ENCODE measurements around the gene IFNL4.
"Not testable (repeated sequence)": the region's sequence is repeated elsewhere in the genome, so short reads cannot be mapped to it uniquely, and the experiment has no call there.

IFNL4 gene

GRCh38 chr19:39248806-39249205 is at the start of gene IFNL4:
TSS of gene IFNL4 (minus strand) at chr19:39248856.
- no peak for DNase-seq (ENCODE audit: low read depth in 3 of 3)

- DNase-seq (ENCODE audit: low read depth in 3 of 3), result no peak
These were observed 49.4 kb upstream of the IFNL4 start for GRCh38 chr19:39297931-39298634.

DNA sequence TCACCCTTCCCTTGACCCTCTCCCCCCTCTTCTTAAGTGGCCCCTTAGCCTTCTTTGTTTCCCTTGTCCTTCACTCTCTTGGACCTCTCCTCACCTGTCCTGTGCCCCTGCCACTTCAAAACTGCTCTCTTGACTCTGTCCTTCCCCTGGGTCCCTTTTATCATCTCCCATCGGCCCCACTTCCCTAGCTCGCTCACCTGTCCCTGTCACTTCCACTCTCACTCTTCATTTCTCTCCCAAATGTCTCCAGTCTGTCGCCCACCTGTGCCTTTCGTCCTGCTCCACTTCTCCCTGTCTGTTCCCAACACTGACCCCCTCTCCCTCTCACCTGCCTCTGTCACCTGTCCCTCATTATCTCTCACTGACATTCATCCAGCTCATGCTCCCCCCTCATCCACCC is 48.2 kb upstream of the IFNL4 start:
- DNase-seq (ENCODE audit: low read depth in 3 of 3), result no peak

- DNase-seq (ENCODE audit: low read depth in 3 of 3), result no peak
These were observed 47.5 kb upstream of the IFNL4 start, which contains the start of gene IFNL1 for GRCh38 chr19:39296055-39296645. TSS of gene IFNL1 (plus strand) at chr19:39296407. CDS start at chr19:39296422, 15 bp downstream.

DNA sequence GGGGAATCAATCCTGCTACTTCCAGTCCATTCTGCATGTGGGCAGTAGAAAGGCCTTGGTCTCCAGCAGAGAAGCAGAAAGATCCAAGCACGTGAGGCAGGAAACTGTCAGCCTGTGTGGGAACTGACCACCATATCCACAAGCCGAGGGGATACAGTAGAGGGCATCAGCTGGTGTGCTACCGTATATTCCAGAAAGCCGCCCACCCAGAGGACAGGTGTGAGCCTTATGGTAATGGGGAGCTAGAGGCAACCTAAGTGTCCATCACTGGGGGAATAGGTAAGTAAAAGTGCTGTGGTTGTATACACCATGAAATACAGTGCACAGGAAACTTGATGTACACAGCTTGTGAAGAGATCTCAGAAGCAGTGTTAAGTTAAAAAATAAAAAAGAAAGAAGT is 44.7 kb upstream of the IFNL4 start:
- no peak for DNase-seq (ENCODE audit: low read depth in 3 of 3)

DNA sequence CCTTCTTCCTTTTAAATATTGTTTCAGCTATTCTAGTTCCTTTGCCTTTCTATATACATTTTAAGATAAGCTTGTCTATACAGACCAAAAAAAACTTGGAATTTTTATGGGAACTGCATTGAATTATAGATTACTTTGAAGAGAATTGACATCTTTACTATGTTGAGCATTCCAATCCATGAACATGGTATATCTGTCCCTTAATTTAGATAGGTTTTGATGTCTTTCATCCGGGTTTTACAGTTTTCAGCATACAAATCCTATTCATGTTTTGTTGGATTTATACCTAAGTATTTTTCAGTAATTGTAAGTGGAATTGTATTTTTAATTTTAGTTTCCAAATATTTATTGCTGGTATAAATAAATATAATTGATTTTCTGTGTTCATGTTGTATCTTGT is 35.4 kb upstream of the IFNL4 start:
- DNase-seq (ENCODE audit: low read depth in 3 of 3), result no peak

- DNase-seq (ENCODE audit: low read depth in 3 of 3), result no peak
These were observed 33.4 kb upstream of the IFNL4 start for GRCh38 chr19:39282021-39282420.

DNA sequence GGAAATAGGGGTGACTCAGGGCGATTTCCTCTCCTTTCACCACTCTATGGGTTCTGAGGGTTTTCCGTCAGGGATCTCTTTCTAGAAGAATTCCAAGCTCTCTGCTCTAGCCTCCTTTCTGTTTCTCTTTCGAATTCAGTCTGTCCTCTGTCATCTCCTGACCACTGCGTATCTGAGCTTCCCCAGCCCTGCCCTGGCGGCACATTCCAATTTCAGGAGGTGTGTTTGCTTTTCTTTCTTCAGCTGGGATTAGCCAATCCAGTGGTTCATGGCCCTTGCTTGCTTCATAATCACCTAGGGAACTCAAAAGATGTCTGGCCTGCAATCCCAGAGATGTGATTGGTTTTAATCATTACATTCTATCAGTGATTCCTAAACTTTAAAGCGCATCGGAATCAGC is 28.9 kb upstream of the IFNL4 start:
- DNase-seq (ENCODE audit: low read depth in 3 of 3), result no peak

DNA sequence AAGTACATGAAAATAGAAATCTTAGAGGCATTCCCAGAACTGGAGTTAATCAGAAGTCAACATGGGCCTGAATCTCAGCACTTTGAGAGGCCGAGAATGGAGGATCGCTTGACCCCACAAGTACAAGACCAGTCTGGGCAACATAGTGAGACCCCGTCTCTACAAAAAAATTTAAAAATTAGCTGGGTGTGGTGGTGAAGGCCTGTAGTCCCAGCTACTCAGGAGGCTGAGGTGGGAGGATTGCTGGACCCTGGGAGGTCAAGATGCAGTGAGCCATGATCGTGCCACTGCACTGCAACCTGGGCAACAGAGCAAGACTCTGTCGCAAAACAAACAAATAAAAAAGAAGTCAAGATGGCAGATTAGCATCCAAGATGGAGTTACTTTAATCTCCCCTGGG is 28.1 kb upstream of the IFNL4 start:
- DNase-seq (ENCODE audit: low read depth in 3 of 3), result no peak

GRCh38 chr19:39275578-39275977 is 26.9 kb upstream of the IFNL4 start:
- no peak for DNase-seq (ENCODE audit: low read depth in 3 of 3)

GRCh38 chr19:39273859-39274258 is 25.2 kb upstream of the IFNL4 start:
- not testable (repeated sequence) for DNase-seq (ENCODE audit: low read depth in 3 of 3)

GRCh38 chr19:39270036-39270871 is 21.6 kb upstream of the IFNL4 start:
- DNase-seq (ENCODE audit: low read depth in 3 of 3), result no peak

DNA sequence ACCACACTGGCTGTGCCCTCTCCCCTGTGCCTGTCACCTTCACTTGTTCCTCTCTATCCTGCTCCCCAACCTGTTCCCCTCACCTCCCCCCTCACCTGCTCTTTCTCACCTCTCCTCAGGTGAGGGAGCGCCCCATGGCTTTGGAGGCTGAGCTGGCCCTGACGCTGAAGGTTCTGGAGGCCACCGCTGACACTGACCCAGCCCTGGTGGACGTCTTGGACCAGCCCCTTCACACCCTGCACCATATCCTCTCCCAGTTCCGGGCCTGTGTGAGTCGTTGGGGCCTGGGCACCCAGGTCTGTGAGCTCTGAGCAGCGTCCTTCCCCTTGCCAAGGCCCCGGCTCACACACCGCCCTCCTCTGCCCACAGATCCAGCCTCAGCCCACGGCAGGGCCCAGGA is 20.7 kb upstream of the IFNL4 start:
- DNase-seq (ENCODE audit: low read depth in 3 of 3), result not testable (repeated sequence)

DNA sequence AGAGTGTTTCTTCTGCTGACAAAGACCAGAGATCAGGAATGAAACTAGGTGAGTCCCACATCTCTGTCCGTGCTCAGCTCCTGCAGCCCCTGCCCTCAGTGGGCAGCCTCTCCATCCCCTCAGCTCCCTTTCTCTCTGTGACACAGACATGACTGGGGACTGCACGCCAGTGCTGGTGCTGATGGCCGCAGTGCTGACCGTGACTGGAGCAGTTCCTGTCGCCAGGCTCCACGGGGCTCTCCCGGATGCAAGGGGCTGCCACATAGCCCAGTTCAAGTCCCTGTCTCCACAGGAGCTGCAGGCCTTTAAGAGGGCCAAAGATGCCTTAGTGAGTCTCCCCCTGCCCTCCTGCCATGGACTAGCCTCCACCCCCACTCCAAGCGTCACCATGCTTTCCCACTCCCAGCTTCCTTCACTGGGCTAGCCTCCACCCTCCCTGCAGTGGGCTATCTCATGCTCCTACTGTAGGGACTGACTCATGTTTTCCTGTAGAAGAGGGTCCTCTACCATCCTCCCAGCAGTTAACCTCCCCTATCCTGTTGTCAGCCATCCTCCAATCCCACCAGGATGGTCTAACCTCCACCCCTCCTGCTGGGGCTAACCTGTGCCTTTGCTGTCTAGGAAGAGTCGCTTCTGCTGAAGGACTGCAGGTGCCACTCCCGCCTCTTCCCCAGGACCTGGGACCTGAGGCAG is 20.0 kb upstream of the IFNL4 start:
- DNase-seq (ENCODE audit: low read depth in 3 of 3), result not testable (repeated sequence)

GRCh38 chr19:39268085-39268484 is 19.4 kb upstream of the IFNL4 start, which contains the start of gene IFNL2:
TSS of gene IFNL2 (plus strand) at chr19:39268396. CDS start at chr19:39268569, 173 bp downstream.
- not testable (repeated sequence) for DNase-seq (ENCODE audit: low read depth in 3 of 3)

- DNase-seq (ENCODE audit: low read depth in 3 of 3), result no peak
These were observed 16.8 kb upstream of the IFNL4 start for GRCh38 chr19:39265321-39265916.

DNA sequence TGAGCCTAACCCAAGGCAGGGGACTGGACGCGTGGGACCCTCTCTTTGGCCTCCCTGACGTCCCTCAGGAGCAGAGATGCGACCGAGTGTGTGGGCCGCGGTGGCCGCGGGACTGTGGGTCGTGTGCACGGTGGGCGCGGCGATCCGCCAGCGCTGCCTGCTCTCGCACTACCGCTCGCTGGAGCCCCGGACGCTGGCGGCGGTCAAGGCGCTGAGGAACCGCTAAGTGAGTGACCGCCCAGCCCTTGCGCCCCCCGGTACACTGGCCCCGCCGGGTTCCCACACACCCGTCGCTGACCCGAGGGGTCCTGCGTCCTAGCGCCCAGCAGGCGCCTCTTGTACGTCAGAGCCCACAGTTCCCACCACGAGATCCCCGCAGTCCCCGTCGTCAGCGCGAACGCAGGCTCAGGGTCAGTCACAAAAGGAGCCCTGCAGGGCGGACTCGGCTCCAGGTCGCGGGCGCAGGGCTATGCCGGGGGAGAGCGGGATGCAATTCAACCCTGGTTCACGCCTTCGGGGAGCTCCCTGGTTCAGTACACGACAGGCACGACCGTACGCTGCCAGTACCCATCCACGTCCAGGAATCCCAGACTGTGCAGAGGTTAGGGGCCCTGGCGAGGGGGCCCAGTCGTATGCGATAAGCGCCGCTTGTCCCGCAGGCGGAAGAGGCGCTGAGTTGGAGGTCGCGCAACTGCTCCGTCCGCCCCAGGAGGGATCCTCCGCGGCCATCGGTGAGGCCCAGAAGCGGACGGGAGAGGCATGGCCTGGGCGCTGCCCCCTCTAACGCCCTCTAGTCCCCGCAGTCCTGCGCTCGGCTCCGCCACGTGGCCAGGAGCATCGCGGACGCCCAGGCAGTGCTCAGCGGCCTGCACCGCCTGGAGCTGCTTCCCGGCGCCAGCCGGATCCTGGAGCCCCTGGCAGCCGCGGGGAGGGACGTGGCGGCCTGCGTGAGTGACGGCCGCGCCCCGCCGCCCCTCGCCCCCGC is 15.9 kb upstream of the IFNL4 start:
- DNase-seq (ENCODE audit: low read depth in 3 of 3), result no peak

DNA sequence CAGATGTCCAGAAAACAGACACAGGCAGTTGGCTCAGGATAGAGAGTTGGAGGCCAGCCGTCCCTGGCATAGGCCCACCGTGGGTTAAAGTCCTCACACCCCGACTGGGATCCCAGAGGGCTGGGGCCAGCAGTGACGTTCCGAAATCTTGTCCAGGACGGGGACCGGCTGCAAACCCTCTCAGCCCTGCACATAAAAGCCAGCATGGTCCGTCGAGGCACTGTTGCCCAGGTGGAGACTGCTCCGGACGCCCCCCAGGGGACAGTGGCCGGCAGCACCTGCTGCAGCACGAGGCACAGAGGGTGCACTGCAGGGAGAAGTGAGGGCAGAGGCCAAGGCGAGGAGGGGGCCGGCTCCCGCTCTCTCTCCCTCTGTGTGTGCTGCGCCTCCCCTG is 15.3 kb upstream of the IFNL4 start:
- no peak for DNase-seq (ENCODE audit: low read depth in 3 of 3)

DNA sequence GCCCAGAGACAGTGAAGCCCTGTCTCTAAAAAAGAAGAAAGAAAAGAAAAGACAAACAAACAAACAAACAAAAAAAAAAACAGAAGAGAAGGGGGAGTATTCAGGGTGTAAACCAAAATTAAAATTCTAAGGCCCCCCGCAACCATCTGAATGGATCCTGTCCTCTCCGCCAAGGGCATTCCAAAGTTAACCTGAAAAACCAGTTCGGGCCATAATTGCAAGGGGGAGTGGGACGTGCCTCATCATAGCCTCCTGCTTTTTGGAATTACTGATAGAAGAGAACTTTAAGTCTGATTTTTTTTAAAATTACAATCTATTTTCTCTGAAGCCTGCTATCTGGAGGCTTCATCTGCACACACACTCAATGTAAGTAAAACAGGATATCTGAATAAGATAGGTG is 13.8 kb upstream of the IFNL4 start:
- DNase-seq (ENCODE audit: low read depth in 3 of 3), result no peak

- no peak for DNase-seq (ENCODE audit: low read depth in 3 of 3)
These were observed 13.0 kb upstream of the IFNL4 start for GRCh38 chr19:39261704-39262103.

All from stimulated activated CD4-positive, alpha-beta T cell treated with anti-CD3 and anti-CD28 coated beads, TNF-alpha, amount 100 ng/mL, for 48 hours (primary cell).